Dermis microvascular lymphatic vessel endothelial cell (primary cell): ENCODE results near the gene GPC6. TPM values are rescaled to one million over a fixed set of nuclear protein-coding genes. Genes with fewer than 3 reads are reported as not detected.

Experiments used
- DNase-seq, 2 donors: peaks; one replicate each; pipeline versions ENCODE4 v3.0.0 to v3.0.0-alpha.2; 2010; ENCODE audit warnings: low read depth in 2 of 2
- total RNA-seq: library from RNA; depleted of rRNA; stranded (reverse); fragments of >200 nt; gene quantifications from 2 replicates; pipeline ENCODE4 v1.2.1, GENCODE V29; 2014

Gene GPC6
- total RNA-seq, 1 donor from 2014 or later = under 0.01 TPM

DNA sequence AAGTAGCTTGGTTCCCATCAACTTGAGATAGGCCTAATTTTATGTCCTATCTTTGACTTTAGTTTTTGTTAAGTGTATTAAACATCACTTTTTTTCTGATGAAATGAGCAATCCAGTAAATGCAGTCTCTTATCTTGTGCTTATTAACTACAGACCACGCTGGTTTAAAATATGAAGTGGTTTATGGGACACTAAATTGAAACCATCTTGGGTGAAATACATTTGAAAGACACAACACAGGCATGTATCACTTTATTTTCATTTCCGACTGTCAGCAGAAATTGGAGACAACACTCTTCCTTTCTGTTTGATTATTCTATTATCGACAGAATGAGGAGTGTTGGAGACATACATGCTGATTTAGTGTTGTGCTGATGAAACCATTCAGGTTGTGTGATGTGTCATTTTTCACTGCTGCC is 447.7 kb downstream of the GPC6 start:
- no peak for DNase-seq

- DNase-seq = no peak
Measured at GRCh38 chr13:93680329-93680728, 453.7 kb downstream of the GPC6 start.

DNA sequence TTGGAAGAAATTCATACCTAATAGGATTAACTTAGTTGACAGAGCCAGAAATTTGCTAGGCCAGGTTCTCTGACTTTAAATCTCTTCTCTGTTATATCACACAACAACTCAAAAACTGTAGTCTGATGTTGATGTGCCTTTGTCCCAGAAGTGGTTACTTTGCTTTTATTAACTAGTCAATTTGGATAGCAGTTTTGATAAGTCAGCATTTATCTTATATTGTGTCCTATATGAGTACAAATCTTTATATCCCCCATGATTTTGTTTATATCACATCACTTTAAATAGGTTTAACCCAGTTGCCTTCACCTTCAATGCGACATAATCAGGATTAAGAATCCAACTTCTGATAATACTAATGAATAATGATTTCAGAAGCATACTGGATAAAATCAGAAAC is 459.3 kb downstream of the GPC6 start:
- no peak for DNase-seq

- DNase-seq = no peak
Measured at GRCh38 chr13:93686399-93686798, 459.8 kb downstream of the GPC6 start.

- no peak for DNase-seq
Measured at GRCh38 chr13:93687261-93687660, 460.7 kb downstream of the GPC6 start.

- no peak for DNase-seq
Measured at GRCh38 chr13:93689333-93689732, 462.7 kb downstream of the GPC6 start.

GRCh38 chr13:93690139-93690538 is 463.5 kb downstream of the GPC6 start:
- DNase-seq = peak in 1 of 2 donors; percentile 1

DNA sequence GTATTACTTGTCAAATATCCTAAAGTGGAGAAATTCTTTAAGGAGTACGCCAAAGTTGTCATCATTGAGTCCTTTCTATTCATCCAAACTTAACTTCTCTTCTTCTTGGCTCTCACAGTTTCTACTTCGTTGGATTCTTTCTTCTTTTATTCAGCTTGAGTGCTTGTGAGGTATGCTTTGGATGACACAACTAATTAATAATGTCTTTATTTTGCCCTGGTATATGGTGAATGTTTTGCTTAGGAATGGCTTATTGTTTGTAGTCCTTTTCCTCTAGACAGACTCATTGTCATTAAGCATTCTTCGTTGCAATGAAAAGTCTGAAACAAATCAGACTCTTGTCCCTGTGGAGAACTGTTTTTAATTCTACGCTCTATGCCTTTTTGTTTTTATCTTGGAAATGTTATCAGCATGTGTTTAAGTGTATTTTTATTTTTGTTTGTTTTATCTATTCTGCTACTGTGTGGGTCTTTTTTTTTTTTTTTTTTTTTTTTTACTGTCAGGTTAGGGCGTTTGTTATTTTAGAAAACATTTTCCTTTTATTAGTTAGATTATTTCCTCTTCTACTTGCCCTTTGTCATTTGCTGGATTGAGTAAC is 471.5 kb downstream of the GPC6 start:
- no peak for DNase-seq

- DNase-seq = no peak
Measured at GRCh38 chr13:93700115-93700514, 473.5 kb downstream of the GPC6 start.

GRCh38 chr13:93708308-93709075 is 481.9 kb downstream of the GPC6 start:
- no peak for DNase-seq

- DNase-seq = no peak
Measured at GRCh38 chr13:93709506-93710244, 483.1 kb downstream of the GPC6 start.

DNA sequence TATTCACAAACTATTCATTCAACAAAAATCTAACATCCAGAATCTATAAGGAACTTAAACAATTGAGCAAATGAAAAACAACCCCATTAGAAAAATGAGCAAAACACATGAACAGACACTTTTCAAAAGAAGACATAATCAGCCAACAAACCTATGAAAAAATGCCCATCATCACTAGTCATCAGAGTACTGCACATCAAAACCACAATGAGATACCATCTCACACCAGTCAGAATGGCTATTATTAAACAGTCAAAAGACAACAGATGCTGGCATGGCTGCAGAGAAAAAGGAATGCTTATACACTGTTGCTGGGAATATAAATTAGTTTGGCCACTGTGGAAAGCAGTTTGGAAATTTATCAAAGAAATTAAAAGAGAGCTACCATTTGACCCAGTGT is 487.6 kb downstream of the GPC6 start:
- DNase-seq = no peak

DNA sequence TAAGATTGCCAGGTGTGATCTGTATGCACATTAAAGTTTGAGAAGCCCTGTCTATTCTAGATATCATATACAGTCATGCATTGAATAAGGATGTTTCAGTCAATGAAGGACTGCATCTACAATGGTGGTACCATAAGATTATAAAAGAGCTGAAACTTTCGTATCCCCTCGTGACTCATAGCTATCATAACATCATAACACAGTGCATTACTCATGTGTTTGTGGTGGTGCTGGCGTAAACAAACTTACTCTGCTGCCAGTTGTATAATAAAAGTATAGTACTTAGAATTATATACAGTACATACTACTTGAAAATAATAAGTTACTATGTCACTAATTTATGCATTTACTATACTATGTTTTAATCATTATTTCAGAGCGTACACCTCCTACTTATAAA is 489.3 kb downstream of the GPC6 start:
- DNase-seq = no peak

DNA sequence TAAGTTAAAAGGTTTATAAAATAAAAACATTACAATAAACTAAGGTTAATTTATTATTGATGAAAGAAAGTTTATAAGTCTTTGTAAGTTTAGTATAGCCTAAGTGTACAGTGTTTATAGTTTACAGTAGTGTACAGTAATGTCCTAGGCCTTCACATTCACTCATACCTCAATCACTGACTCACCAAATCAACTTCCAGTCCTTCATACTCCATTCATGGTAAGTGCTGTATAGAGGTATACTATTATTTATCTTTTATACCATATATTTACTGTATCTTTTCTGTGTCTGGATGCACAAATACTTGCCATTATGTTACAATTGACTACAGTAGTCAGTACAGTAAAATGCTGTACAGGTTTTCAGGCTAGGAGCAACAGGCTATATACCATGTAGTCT is 490.0 kb downstream of the GPC6 start:
- DNase-seq = no peak

- no peak for DNase-seq
Measured at GRCh38 chr13:93721483-93721882, 494.9 kb downstream of the GPC6 start.

GRCh38 chr13:93723316-93723715 is 496.7 kb downstream of the GPC6 start:
- no peak for DNase-seq

GRCh38 chr13:93724187-93724586 is 497.6 kb downstream of the GPC6 start:
- no peak for DNase-seq

DNA sequence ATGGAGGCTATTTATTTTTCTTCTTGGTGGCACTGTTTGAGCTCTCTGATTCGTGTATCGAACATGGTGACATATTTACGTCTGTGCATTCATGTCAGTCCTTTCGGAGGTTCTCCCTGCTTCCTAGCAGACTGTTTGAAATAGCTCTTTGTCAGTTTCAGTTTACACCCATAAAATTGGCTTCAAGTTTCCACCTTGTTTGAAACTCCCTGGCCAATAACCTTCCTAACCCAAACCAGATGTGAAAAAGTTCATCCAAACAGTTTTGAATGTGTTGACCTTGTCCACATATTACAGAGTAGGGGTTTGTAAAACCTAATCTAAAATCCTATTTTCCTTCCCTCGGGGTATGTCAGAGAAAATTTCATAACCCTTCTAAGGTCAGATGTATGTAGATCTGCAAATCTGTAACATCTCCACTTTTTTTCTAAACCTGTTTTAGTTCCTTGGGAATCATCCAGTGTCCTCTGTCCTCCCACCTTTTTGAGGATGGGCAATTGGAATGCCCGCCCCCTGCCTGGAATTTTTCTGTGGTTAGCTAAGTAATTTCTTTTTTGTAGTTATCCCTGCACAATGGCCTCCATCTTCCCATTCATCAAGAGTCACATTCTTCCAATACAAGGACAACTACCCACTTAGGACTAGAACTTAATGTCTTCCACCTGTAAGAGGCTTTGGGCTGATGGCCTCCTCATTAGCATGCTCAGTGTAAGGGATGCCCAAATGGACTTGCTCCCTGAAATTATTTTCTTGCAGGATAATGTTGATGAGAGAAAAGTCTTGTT is 499.8 kb downstream of the GPC6 start:
- no peak for DNase-seq

- no peak for DNase-seq
Measured at GRCh38 chr13:93727211-93728141, 500.9 kb downstream of the GPC6 start.

GRCh38 chr13:93729383-93729782 is 502.8 kb downstream of the GPC6 start:
- DNase-seq = no peak

GRCh38 chr13:93730780-93731179 is 504.2 kb downstream of the GPC6 start:
- no peak for DNase-seq
